HepG2 (cell line): ENCODE measurements around the gene SH2D3C. TPM values are rescaled to one million over a fixed set of nuclear protein-coding genes. Genes with fewer than 3 reads are reported as not detected.
A peak's percentile ranks its signal among the peaks of the same experiment; 100 is the strongest.

Experiments
- BORCS8-MEF2B ChIP-seq: sonication (generic); formaldehyde crosslinking; IDR thresholded peaks from 2 replicates; pipeline ENCODE4 v1.8.0; 2022; ENCODE audit warnings: mild to moderate bottlenecking, missing genetic modification reagents
- DRAP1 ChIP-seq: IDR thresholded peaks from 2 replicates; pipeline ENCODE4 v1.6.1; 2016; ENCODE audit warnings: missing genetic modification reagents, missing compliant biosample characterization
- GABPA ChIP-seq, 2 experiments: IDR thresholded peaks; 2 replicates each; pipeline ENCODE4 v1.6.1; 2011 to 2016; ENCODE audit warnings: low read depth in 2 of 2, low read length in 1 of 2, missing biosample characterization in 1 of 2, missing genetic modification characterization in 1 of 2
- HDAC2 ChIP-seq: sonication (generic); formaldehyde crosslinking; IDR thresholded peaks from 2 replicates; pipeline ENCODE4 v1.4.0; 2020; ENCODE audit warnings: missing genetic modification reagents
- HNRNPL ChIP-seq: fragments of 200-400 bp; formaldehyde crosslinking; IDR thresholded peaks from 2 replicates; pipeline ENCODE4 v1.6.1; 2017; ENCODE audit warnings: mild to moderate bottlenecking, low read depth, low read length
- KLF12 ChIP-seq: sonication (generic); formaldehyde crosslinking; IDR thresholded peaks from 2 replicates; pipeline ENCODE4 v1.4.0; 2020; ENCODE audit warnings: missing genetic modification reagents, borderline replicate concordance
- MAZ ChIP-seq, 2 experiments: sonication (generic) in 1 of 2; formaldehyde crosslinking in 1 of 2; IDR thresholded peaks; 2 replicates each; pipeline versions ENCODE4 v1.5.0 to v1.6.1; 2012 to 2020; ENCODE audit warnings: low read depth in 2 of 2, mild to moderate bottlenecking in 2 of 2, borderline replicate concordance in 1 of 2, improper control_type of control experiment in 1 of 2, low read length in 1 of 2, missing genetic modification reagents in 1 of 2, moderate library complexity in 1 of 2
- MXD1 ChIP-seq: sonication (generic); formaldehyde crosslinking; IDR thresholded peaks from 2 replicates; pipeline ENCODE4 v1.4.0; 2020; ENCODE audit warnings: mild to moderate bottlenecking, missing genetic modification reagents
- MYPOP ChIP-seq: sonication (generic); formaldehyde crosslinking; IDR thresholded peaks from 2 replicates; pipeline ENCODE4 v1.8.1; 2023; ENCODE audit warnings: mild to moderate bottlenecking, moderate library complexity, missing genetic modification reagents
- NFATC3 ChIP-seq: sonication (generic); formaldehyde crosslinking; IDR thresholded peaks from 2 replicates; pipeline ENCODE4 v1.5.1; 2020; ENCODE audit warnings: mild to moderate bottlenecking, missing genetic modification reagents
- NFKBIZ ChIP-seq: IDR thresholded peaks from 2 replicates; pipeline ENCODE4 v1.6.1; 2018; ENCODE audit warnings: missing genetic modification reagents, missing compliant biosample characterization
- POLR2AphosphoS5 ChIP-seq: IDR thresholded peaks from 2 replicates; pipeline ENCODE4 v1.6.1; 2012; ENCODE audit warnings: low read depth, low read length
- SAFB2 ChIP-seq: sonication (generic); formaldehyde crosslinking; IDR thresholded peaks from 2 replicates; pipeline ENCODE4 v1.5.1; 2020; ENCODE audit warnings: missing genetic modification reagents, low read depth, mild to moderate bottlenecking, borderline replicate concordance
- SRY ChIP-seq: sonication (generic); formaldehyde crosslinking; IDR thresholded peaks from 2 replicates; pipeline ENCODE4 v1.8.0; 2022; ENCODE audit warnings: mild to moderate bottlenecking, missing genetic modification reagents
- TRIM24 ChIP-seq: sonication (generic); formaldehyde crosslinking; IDR thresholded peaks from 2 replicates; pipeline ENCODE4 v1.8.0; 2022; ENCODE audit warnings: mild to moderate bottlenecking, missing genetic modification reagents
- YY1 ChIP-seq: IDR thresholded peaks from 2 replicates; pipeline ENCODE4 v1.6.1; 2011; ENCODE audit warnings: low read length, low read depth, moderate library complexity, mild to moderate bottlenecking; ENCODE audit not compliant: insufficient read depth, insufficient replicate concordance
- ZBTB3 ChIP-seq: sonication (generic); formaldehyde crosslinking; IDR thresholded peaks from 2 replicates; pipeline ENCODE4 v1.4.0; 2020; ENCODE audit warnings: low read depth, mild to moderate bottlenecking, moderate library complexity, missing genetic modification reagents, borderline replicate concordance
- ZBTB44 ChIP-seq: sonication (generic); formaldehyde crosslinking; IDR thresholded peaks from 2 replicates; pipeline ENCODE4 v1.4.0; 2020; ENCODE audit warnings: missing genetic modification reagents
- ZFP62 ChIP-seq: sonication (generic); formaldehyde crosslinking; IDR thresholded peaks from 2 replicates; pipeline ENCODE4 v1.4.0; 2020; ENCODE audit warnings: missing genetic modification reagents
- ZNF124 ChIP-seq: sonication (generic); formaldehyde crosslinking; IDR thresholded peaks from 2 replicates; pipeline ENCODE4 v1.4.0; 2020; ENCODE audit warnings: missing genetic modification reagents
- ZNF264 ChIP-seq: sonication (generic); formaldehyde crosslinking; IDR thresholded peaks from 2 replicates; pipeline ENCODE4 v1.4.0; 2020; ENCODE audit warnings: missing genetic modification reagents
- ZNF333 ChIP-seq: sonication (generic); formaldehyde crosslinking; IDR thresholded peaks from 2 replicates; pipeline ENCODE4 v1.4.0; 2020; ENCODE audit warnings: mild to moderate bottlenecking, missing genetic modification reagents, borderline replicate concordance
- ZNF557 ChIP-seq: sonication (generic); formaldehyde crosslinking; IDR thresholded peaks from 2 replicates; pipeline ENCODE4 v1.4.0; 2020; ENCODE audit warnings: missing genetic modification reagents
- ZNF562 ChIP-seq: sonication (generic); formaldehyde crosslinking; IDR thresholded peaks from 2 replicates; pipeline ENCODE4 v1.8.0; 2022; ENCODE audit warnings: missing genetic modification reagents, borderline replicate concordance
- ZNF577 ChIP-seq: sonication (generic); formaldehyde crosslinking; IDR thresholded peaks from 2 replicates; pipeline ENCODE4 v1.4.0; 2020; ENCODE audit warnings: mild to moderate bottlenecking, low read depth, missing genetic modification reagents, borderline replicate concordance
- polyA plus RNA-seq, 8 experiments: library from polyadenylated mRNA; depleted of rRNA in 3 of 8; stranded (reverse) in 7 of 8; unstranded in 1 of 8; fragments of >200 nt; fragmentation: Illumina TruSeq in 4 of 8; extraction: Trizol in 4 of 8; gene quantifications; 2 replicates each; pipeline versions ENCODE4 v1.2.1 to v1.2.3, GENCODE V29; 2011 to 2016; ENCODE audit warnings: low read depth in 4 of 8, missing spikeins in 1 of 8, mixed read lengths in 1 of 8; ENCODE audit not compliant: insufficient read depth in 1 of 8
- total RNA-seq, 5 experiments: library from RNA; depleted of rRNA; stranded (reverse); fragments of >200 nt; fragmentation: Illumina TruSeq; extraction: Trizol; gene quantifications; 2 replicates each; pipeline ENCODE4 v1.2.3, GENCODE V29; 2016; ENCODE audit warnings: low read depth in 1 of 5

SH2D3C gene
- total and polyA plus RNA-seq, 2 of the 13 experiments (the other 11 are each of a cell fraction or from before 2014, with no cell fraction given): not detected

GRCh38 chr9:127715470-127716337, 62.8 kb downstream of the SH2D3C start, which contains the start of the genes PTRH1 and TTC16 (continued):
- TF ChIP-seq ZNF264 (peak; percentile 55; the same call in 1 of the 2 replicates), ZNF562 (CRISPR knock-in tag) (no peak), ZBTB44 (CRISPR knock-in tag) (no peak), POLR2AphosphoS5 (peak; percentile 29; the same call in 1 of the 2 replicates), NFKBIZ (CRISPR knock-in tag) (0 out of 2 replicates have a peak, but pooled peaks have one; percentile 18), ZNF577 (CRISPR knock-in tag) (0 out of 2 replicates have a peak, but pooled peaks have one; percentile 12), ZFP62 (CRISPR knock-in tag) (no peak), ZNF557 (CRISPR knock-in tag) (0 out of 2 replicates have a peak, but pooled peaks have one; percentile 39), ZBTB3 (CRISPR knock-in tag) (no peak), ZNF333 (CRISPR knock-in tag) (0 out of 2 replicates have a peak, but pooled peaks have one; percentile 73), MYPOP (CRISPR knock-in tag) (peak; percentile 25; the same call in 1 of the 2 replicates), ZNF124 (CRISPR knock-in tag) (0 out of 2 replicates have a peak, but pooled peaks have one; percentile 15), NFATC3 (0 out of 2 replicates have a peak, but pooled peaks have one; percentile 62), TRIM24 (no peak), HDAC2 (CRISPR knock-in tag) (peak; percentile 59), YY1 (peak; percentile 100), BORCS8-MEF2B (CRISPR knock-in tag) (0 out of 2 replicates have a peak, but pooled peaks have one; percentile 18), MAZ (IDR thresholded peaks at IDR 0.05; ENCODE audit: borderline replicate concordance, low read depth, low read length) (no peak), MAZ (CRISPR knock-in tag; IDR thresholded peaks at IDR 0.05; ENCODE audit: low read depth) (peak; percentile 69; the same call in 1 of the 2 replicates), SAFB2 (CRISPR knock-in tag) (peak; percentile 71; the same call in 1 of the 2 replicates), DRAP1 (CRISPR knock-in tag) (0 out of 2 replicates have a peak, but pooled peaks have one; percentile 15), KLF12 (CRISPR knock-in tag) (peak; percentile 82; the same call in 1 of the 2 replicates), HNRNPL (peak; percentile 34; the same call in 1 of the 2 replicates), SRY (peak; percentile 32; the same call in 1 of the 2 replicates), GABPA (IDR thresholded peaks at IDR 0.05; ENCODE audit: low read depth, low read length) (peak; percentile 55), GABPA (CRISPR knock-in tag; IDR thresholded peaks at IDR 0.05; ENCODE audit: low read depth) (peak; percentile 83), MXD1 (CRISPR knock-in tag) (peak; percentile 50; the same call in 1 of the 2 replicates)
